NB4 (cell line): ENCODE measurements around the gene SLC37A2.

Experiments used
- CTCF ChIP-seq: IDR thresholded peaks from one replicate; pipeline ENCODE4 v1.5.1; 2012; ENCODE audit warnings: low read depth, low read length
- MAX ChIP-seq: IDR thresholded peaks from 2 replicates; pipeline ENCODE4 v1.6.1; 2011; ENCODE audit warnings: low read depth, low read length
- MYC ChIP-seq: IDR thresholded peaks from 2 replicates; pipeline ENCODE4 v1.6.1; 2011; ENCODE audit warnings: low read depth, low read length
- POLR2A ChIP-seq: IDR thresholded peaks from 2 replicates; pipeline ENCODE4 v1.6.1; 2011; ENCODE audit warnings: mild to moderate bottlenecking; ENCODE audit not compliant: insufficient read length; ENCODE audit errors: extremely low read depth

DNA sequence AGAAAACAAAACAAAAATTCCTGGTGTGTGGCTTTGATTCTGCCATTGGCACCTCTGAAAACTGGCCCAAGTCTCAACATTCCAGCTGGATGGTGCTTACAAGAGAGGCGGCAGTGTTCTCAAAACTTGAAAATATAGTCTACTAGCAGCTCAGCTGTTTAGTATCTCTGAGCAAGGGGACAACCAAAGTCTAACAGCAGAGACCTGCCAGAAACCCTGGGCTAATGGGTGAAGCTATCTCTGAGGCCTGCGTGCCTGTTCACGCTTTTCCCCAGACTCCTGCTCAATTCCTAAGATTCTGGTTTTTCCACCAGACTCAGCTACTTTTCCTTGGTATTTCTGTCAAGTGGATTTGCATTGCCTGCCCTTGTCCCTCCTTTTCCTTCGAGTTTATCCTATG lies 30.4 kb downstream of the SLC37A2 start:
- no peak for TF ChIP-seq CTCF
- TF ChIP-seq POLR2A, result no peak
- no peak for TF ChIP-seq MAX
- no peak for TF ChIP-seq MYC
